Measurements from ENCODE around the gene SH3YL1.

DNA sequence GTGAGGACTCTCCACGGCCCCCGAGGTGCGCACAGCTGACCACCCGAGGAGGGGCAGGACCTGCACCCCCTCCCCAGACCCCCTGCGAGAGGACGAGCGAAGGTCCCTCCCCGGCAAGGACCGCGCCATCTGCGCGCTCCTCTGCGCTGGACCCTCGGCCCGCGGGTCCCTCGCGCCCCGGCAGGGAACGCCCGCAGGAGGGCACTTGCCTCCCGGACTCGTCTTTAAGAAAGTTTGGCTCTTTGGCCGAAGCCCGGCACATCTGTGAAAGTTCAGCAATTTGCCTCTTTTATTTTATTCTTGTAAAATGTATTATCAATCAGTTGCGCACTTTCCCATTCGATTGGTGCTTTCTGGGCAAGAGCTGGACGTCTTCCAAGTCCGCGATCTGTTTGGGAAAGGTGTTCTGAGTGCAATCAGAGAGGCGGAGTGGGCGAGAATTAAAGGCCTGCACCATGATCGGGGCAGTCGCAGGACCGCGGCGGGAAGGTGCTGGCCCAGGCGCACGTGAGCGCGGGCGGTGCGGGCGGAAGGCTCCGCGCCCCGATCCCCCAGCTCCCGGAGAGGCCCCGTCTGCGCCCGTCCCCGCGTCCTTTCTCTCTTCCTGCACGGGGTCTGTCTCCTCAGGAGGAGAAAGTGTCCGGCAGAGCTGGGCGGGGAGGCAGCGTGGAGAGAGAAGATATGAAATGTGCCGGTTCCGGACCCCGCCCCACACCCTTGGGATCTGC is 25.7 kb upstream of the SH3YL1 start:
- TF ChIP-seq POLR2AphosphoS5 (IDR thresholded peaks at IDR 0.05; ENCODE audit: low read depth, low read length) = no peak
- TF ChIP-seq, protein P1, sequence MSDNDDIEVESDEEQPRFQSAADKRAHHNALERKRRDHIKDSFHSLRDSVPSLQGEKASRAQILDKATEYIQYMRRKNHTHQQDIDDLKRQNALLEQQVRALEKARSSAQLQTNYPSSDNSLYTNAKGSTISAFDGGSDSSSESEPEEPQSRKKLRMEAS (IDR thresholded peaks at IDR 0.05; ENCODE audit: low read depth) = no peak
- no peak for TF ChIP-seq FOXJ3 (CRISPR knock-in tag; IDR thresholded peaks at IDR 0.05)
- TF ChIP-seq, protein P2, sequence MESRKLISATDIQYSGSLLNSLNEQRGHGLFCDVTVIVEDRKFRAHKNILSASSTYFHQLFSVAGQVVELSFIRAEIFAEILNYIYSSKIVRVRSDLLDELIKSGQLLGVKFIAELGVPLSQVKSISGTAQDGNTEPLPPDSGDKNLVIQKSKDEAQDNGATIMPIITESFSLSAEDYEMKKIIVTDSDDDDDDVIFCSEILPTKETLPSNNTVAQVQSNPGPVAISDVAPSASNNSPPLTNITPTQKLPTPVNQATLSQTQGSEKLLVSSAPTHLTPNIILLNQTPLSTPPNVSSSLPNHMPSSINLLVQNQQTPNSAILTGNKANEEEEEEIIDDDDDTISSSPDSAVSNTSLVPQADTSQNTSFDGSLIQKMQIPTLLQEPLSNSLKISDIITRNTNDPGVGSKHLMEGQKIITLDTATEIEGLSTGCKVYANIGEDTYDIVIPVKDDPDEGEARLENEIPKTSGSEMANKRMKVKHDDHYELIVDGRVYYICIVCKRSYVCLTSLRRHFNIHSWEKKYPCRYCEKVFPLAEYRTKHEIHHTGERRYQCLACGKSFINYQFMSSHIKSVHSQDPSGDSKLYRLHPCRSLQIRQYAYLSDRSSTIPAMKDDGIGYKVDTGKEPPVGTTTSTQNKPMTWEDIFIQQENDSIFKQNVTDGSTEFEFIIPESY (IDR thresholded peaks at IDR 0.05; ENCODE audit: borderline replicate concordance, low read depth) = no peak
- no peak for TF ChIP-seq TAF1 (IDR thresholded peaks at IDR 0.05; ENCODE audit: borderline replicate concordance, low read depth, low read length)
- TF ChIP-seq, protein P3, sequence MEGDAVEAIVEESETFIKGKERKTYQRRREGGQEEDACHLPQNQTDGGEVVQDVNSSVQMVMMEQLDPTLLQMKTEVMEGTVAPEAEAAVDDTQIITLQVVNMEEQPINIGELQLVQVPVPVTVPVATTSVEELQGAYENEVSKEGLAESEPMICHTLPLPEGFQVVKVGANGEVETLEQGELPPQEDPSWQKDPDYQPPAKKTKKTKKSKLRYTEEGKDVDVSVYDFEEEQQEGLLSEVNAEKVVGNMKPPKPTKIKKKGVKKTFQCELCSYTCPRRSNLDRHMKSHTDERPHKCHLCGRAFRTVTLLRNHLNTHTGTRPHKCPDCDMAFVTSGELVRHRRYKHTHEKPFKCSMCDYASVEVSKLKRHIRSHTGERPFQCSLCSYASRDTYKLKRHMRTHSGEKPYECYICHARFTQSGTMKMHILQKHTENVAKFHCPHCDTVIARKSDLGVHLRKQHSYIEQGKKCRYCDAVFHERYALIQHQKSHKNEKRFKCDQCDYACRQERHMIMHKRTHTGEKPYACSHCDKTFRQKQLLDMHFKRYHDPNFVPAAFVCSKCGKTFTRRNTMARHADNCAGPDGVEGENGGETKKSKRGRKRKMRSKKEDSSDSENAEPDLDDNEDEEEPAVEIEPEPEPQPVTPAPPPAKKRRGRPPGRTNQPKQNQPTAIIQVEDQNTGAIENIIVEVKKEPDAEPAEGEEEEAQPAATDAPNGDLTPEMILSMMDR (IDR thresholded peaks at IDR 0.05) = no peak
- no peak for TF ChIP-seq MEF2A (IDR thresholded peaks at IDR 0.05; ENCODE audit: borderline replicate concordance, low read depth)
- TF ChIP-seq TEAD4 (IDR thresholded peaks at IDR 0.05; ENCODE audit: borderline replicate concordance, insufficient read depth) = no peak
- TF ChIP-seq EP300 (IDR thresholded peaks at IDR 0.05; ENCODE audit: borderline replicate concordance in 1 of 2, low read depth in 1 of 2, low read length in 1 of 2) = no peak

All from SK-N-SH (cell line).